ENCODE measurements around the gene GPATCH8.

Gene GPATCH8

DNA sequence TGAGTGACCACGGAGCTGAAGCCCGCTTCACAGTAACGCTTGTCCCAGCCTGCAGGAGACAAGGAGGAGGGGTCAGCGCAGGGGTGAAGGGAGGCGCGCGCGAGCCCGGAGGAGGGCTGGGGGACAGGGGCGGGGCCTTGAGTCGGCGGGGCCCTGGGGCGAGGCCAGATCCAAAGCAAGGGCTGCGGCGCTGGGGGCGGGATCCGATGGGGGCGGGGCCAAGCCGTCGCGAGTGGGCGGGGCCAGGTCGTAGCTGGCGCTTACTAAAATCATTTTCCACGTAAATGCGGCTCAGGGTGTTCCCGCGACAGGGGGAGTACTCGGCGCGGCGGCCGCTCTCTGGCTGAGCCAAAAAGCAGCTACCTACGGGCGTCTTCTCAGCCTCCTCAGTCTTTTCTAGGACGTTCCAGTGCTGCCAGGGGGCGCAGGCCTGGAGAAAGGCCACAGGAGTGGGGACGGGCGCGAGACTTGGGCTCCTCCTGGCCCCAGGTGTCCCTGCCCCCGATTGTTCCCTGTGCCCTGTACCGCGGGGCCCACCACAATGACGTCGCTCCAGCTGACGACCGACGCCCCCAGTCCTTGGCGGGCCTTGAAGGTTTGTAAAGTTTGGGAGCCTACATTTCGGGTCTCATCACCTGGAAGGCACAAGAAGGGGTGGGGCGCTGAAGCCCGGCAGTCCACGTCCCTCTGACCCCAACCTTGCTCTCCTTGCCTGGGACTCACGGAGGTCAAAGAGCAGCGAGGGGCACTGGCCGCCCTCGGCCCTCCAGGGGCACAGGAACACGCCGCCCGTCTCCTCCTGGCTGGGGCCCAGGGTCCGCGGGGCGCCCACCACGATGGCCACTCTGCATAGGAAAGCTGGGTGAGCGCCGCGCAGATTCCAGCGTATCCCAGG is 117.7 kb downstream of the GPATCH8 start:
- no peak; the same call in 1 of the 2 replicates for TF ChIP-seq YY1 (IDR thresholded peaks at IDR 0.05; ENCODE audit: low read depth)
- 0 out of 2 replicates have a peak, but pooled peaks have one; percentile 12 for TF ChIP-seq RAD21 (IDR thresholded peaks at IDR 0.05; ENCODE audit: low read depth)
- no peak for TF ChIP-seq CEBPB (IDR thresholded peaks at IDR 0.05)
- TF ChIP-seq, protein P1, sequence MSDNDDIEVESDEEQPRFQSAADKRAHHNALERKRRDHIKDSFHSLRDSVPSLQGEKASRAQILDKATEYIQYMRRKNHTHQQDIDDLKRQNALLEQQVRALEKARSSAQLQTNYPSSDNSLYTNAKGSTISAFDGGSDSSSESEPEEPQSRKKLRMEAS (IDR thresholded peaks at IDR 0.05): no peak
- 0 out of 2 replicates have a peak, but pooled peaks have one; percentile 51 for TF ChIP-seq TAF1 (IDR thresholded peaks at IDR 0.05; ENCODE audit: low read depth)
- TF ChIP-seq ZBTB7A (IDR thresholded peaks at IDR 0.05; ENCODE audit: low read depth): no peak; the same call in 1 of the 2 replicates
- TF ChIP-seq TCF12 (IDR thresholded peaks at IDR 0.05; ENCODE audit: low read depth): 0 out of 2 replicates have a peak, but pooled peaks have one; percentile 14
- TF ChIP-seq TEAD4 (IDR thresholded peaks at IDR 0.05): no peak

DNA sequence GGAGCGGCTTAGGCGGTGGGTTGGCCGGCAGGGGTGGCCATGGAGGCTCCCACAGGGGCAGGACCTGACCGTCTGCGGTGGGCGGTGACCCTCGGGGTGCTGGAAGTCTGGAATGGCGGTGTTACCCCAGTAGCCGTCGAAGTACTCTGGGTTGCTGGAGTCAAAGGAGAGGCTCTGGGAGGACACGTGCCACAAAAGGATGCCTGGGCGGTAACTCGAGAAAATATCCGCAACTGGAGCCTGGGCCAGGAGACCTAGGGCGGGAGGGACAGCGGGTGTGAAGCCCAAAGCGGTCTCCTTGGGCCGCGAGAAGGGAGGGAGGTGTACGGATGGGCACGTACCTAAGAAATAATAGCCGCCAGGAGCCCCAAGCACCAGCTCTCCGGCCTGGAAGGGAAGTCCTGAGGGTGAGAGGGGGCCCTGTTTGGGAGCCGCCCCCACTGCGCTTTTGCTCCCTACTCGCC is 118.4 kb downstream of the GPATCH8 start:
- TF ChIP-seq, protein P2, sequence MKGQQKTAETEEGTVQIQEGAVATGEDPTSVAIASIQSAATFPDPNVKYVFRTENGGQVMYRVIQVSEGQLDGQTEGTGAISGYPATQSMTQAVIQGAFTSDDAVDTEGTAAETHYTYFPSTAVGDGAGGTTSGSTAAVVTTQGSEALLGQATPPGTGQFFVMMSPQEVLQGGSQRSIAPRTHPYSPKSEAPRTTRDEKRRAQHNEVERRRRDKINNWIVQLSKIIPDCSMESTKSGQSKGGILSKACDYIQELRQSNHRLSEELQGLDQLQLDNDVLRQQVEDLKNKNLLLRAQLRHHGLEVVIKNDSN (IDR thresholded peaks at IDR 0.05): 0 out of 2 replicates have a peak, but pooled peaks have one; percentile 19
- TF ChIP-seq CREB1 (IDR thresholded peaks at IDR 0.05; ENCODE audit: low read depth) (no peak), EGR1 (IDR thresholded peaks at IDR 0.05) (no peak), TAF1 (IDR thresholded peaks at IDR 0.05; ENCODE audit: low read depth) (no peak), ZBTB7A (IDR thresholded peaks at IDR 0.05; ENCODE audit: low read depth) (0 out of 2 replicates have a peak, but pooled peaks have one; percentile 15), EP300 (IDR thresholded peaks at IDR 0.05; ENCODE audit: borderline replicate concordance) (no peak), NFIC (IDR thresholded peaks at IDR 0.05) (no peak)
- TF ChIP-seq, protein P1 (IDR thresholded peaks at IDR 0.05): peak; percentile 90
- TF ChIP-seq, protein P3, sequence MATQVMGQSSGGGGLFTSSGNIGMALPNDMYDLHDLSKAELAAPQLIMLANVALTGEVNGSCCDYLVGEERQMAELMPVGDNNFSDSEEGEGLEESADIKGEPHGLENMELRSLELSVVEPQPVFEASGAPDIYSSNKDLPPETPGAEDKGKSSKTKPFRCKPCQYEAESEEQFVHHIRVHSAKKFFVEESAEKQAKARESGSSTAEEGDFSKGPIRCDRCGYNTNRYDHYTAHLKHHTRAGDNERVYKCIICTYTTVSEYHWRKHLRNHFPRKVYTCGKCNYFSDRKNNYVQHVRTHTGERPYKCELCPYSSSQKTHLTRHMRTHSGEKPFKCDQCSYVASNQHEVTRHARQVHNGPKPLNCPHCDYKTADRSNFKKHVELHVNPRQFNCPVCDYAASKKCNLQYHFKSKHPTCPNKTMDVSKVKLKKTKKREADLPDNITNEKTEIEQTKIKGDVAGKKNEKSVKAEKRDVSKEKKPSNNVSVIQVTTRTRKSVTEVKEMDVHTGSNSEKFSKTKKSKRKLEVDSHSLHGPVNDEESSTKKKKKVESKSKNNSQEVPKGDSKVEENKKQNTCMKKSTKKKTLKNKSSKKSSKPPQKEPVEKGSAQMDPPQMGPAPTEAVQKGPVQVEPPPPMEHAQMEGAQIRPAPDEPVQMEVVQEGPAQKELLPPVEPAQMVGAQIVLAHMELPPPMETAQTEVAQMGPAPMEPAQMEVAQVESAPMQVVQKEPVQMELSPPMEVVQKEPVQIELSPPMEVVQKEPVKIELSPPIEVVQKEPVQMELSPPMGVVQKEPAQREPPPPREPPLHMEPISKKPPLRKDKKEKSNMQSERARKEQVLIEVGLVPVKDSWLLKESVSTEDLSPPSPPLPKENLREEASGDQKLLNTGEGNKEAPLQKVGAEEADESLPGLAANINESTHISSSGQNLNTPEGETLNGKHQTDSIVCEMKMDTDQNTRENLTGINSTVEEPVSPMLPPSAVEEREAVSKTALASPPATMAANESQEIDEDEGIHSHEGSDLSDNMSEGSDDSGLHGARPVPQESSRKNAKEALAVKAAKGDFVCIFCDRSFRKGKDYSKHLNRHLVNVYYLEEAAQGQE (IDR thresholded peaks at IDR 0.05; ENCODE audit: low read depth): no peak

DNA sequence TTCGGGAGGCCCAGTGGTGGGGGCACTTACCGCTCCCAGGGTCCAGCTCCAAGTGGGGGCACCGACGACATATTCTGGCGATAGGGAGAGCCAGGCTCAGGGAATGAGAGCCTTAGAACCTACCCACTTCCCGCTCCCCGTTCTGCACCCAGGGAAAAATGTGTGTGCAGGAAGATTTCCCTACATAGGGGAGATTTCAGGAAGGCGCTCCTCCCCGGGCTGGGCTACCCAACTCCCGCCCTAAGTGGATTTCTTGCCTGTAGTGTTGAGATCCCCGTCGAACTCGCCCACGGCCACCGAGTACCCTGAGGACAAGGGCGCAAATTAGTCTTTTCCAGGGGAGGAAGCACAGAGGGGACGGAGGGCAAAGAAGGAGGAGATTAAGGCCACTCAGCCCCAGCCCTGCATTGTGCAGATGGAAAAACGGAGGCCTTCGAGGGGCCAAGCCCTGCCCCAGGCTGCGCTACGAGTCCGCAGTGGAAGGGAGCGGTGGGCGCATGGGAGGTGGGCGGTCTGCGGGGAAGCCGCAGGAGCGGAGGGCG is 118.9 kb downstream of the GPATCH8 start:
- TF ChIP-seq TAF1 (IDR thresholded peaks at IDR 0.05; ENCODE audit: low read depth): no peak
- TF ChIP-seq TEAD4 (IDR thresholded peaks at IDR 0.05): no peak
- TF ChIP-seq EP300 (IDR thresholded peaks at IDR 0.05; ENCODE audit: borderline replicate concordance): no peak
- 0 out of 2 replicates have a peak, but pooled peaks have one; percentile 7 for TF ChIP-seq ZBTB7A (IDR thresholded peaks at IDR 0.05; ENCODE audit: low read depth)

DNA sequence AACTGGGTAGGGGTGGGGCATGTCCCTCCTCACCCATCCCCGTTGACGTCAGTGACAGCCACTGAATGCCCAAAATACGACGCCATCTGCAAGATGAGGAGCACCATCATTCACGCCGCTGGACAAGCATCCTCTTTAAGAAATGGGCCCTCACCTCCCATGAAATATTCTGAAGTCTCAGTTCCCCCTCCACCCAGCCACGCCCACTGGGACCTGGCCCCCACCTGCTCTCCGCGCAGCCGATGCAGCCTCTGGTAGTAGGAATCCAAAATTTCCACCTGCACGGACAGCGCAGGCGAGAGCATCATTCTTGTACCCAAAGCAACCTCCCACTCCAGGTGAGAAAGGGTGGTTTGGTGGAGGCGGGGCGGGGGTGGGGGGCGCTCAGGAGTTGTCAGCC is 119.3 kb downstream of the GPATCH8 start:
- TF ChIP-seq CEBPB (IDR thresholded peaks at IDR 0.05) (no peak), ZBTB7A (IDR thresholded peaks at IDR 0.05; ENCODE audit: low read depth) (no peak), EP300 (IDR thresholded peaks at IDR 0.05; ENCODE audit: borderline replicate concordance) (no peak), NFIC (IDR thresholded peaks at IDR 0.05) (no peak), TAF1 (IDR thresholded peaks at IDR 0.05; ENCODE audit: low read depth) (no peak)
- TF ChIP-seq, protein P3 (IDR thresholded peaks at IDR 0.05; ENCODE audit: low read depth): no peak
- TF ChIP-seq, protein P1 (IDR thresholded peaks at IDR 0.05): no peak
- TF ChIP-seq, protein P2 (IDR thresholded peaks at IDR 0.05): no peak

DNA sequence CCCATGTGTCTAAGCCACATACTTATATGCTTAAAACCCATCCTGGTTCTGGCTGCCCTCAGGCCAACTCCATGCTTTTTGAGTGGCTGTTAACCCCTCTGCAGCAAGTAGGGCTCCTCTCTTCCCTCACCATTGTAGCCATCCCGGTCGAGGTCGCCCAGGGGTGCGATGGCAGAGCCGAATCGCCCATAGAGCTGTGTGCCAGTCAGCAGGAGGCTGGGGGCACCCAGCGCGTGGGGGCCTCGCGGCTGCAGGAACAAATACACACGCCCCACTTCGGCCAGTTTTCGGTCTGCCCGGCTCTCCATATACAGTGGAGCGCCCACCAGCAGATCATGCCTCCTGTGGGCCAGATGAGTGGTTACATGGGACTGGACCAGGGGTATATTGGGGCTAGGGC is 119.8 kb downstream of the GPATCH8 start:
- TF ChIP-seq TCF12 (IDR thresholded peaks at IDR 0.05; ENCODE audit: low read depth) (no peak), TAF1 (IDR thresholded peaks at IDR 0.05; ENCODE audit: low read depth) (no peak)

DNA sequence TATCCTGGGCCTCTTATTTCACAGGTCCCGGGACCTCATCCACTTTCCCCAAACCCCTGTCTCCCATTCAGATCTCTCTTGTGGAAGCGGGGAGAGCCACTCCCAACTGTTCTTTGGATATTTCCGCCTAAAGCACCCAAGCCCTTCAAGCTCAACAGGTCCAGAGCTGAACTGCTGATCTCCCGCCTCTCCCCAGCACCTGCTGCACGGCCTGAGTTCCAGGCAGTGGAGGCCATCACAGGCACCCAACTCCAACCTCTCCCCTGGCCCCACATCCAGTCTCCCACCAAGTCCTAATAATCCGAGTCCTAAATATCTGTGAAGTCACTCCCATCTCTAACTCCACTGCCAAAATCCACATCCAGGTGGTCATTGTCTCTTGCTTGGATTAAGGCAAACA is 120.3 kb downstream of the GPATCH8 start:
- no peak for TF ChIP-seq YY1 (IDR thresholded peaks at IDR 0.05; ENCODE audit: low read depth)
- TF ChIP-seq TCF12 (IDR thresholded peaks at IDR 0.05; ENCODE audit: low read depth): no peak
- TF ChIP-seq NFIC (IDR thresholded peaks at IDR 0.05): no peak
- TF ChIP-seq CREB1 (IDR thresholded peaks at IDR 0.05; ENCODE audit: low read depth): no peak
- TF ChIP-seq CEBPB (IDR thresholded peaks at IDR 0.05): no peak
- TF ChIP-seq, protein P2 (IDR thresholded peaks at IDR 0.05): no peak
- TF ChIP-seq TEAD4 (IDR thresholded peaks at IDR 0.05): no peak
- no peak for TF ChIP-seq ZBTB7A (IDR thresholded peaks at IDR 0.05; ENCODE audit: low read depth)
- no peak for TF ChIP-seq RAD21 (IDR thresholded peaks at IDR 0.05; ENCODE audit: low read depth)
- TF ChIP-seq TAF1 (IDR thresholded peaks at IDR 0.05; ENCODE audit: low read depth): no peak
- TF ChIP-seq EP300 (IDR thresholded peaks at IDR 0.05; ENCODE audit: borderline replicate concordance): no peak

Measured in Ishikawa (cell line).